Loucy (cell line): ENCODE measurements around the gene DPRX.

Source experiments
- H2AFZ ChIP-seq: fragments of 200-600 bp; sonication (generic); 2 replicates; pipeline ENCODE4 v1.6.0; 2016; ENCODE audit warnings: antibody characterized with exemption, mild to moderate bottlenecking, low read length, moderate library complexity
- H3F3A ChIP-seq: fragments of 200-600 bp; 2 replicates; pipeline ENCODE4 v1.6.0; 2016; ENCODE audit warnings: antibody characterized with exemption, low read depth, mild to moderate bottlenecking
- H3K27me3 ChIP-seq: fragments of 200-600 bp; sonication (generic); 2 replicates; pipeline ENCODE4 v1.6.1; 2014; ENCODE audit warnings: low read length, mild to moderate bottlenecking; ENCODE audit not compliant: insufficient read depth, poor library complexity, severe bottlenecking
- H3K36me3 ChIP-seq: fragments of 200-600 bp; sonication (generic); 2 replicates; pipeline ENCODE4 v1.6.1; 2016; ENCODE audit warnings: low read length; ENCODE audit not compliant: insufficient read depth
- H3K4me1 ChIP-seq: fragments of 200-600 bp; sonication (generic); 2 replicates; pipeline ENCODE4 v1.5.1; 2014; ENCODE audit warnings: low read length, mild to moderate bottlenecking; ENCODE audit not compliant: insufficient read depth, poor library complexity, severe bottlenecking
- H3K4me2 ChIP-seq: fragments of 200-600 bp; sonication (generic); 2 replicates; pipeline ENCODE4 v1.6.0; 2014; ENCODE audit warnings: antibody characterized with exemption, low read length, low read depth, mild to moderate bottlenecking; ENCODE audit not compliant: poor library complexity, severe bottlenecking
- H3K4me3 ChIP-seq: fragments of 200-600 bp; sonication (generic); 2 replicates; pipeline ENCODE4 v1.5.1; 2014; ENCODE audit warnings: low read length, mild to moderate bottlenecking, mixed read lengths; ENCODE audit not compliant: poor library complexity, severe bottlenecking
- H3K79me2 ChIP-seq: fragments of 200-600 bp; sonication (generic); 2 replicates; pipeline ENCODE4 v1.6.1; 2014; ENCODE audit warnings: low read length; ENCODE audit not compliant: insufficient read depth
- H3K9ac ChIP-seq: fragments of 200-600 bp; sonication (generic); 2 replicates; pipeline ENCODE4 v1.6.0; 2014; ENCODE audit warnings: mild to moderate bottlenecking, low read depth, low read length, moderate library complexity; ENCODE audit not compliant: poor library complexity, severe bottlenecking
- H3K9me2 ChIP-seq: fragments of 200-600 bp; sonication (generic); replicated peaks from 2 replicates; pipeline ENCODE4 v1.6.1; 2016; ENCODE audit warnings: low read depth, low read length, mixed read lengths
- H3K9me3 ChIP-seq: fragments of 200-600 bp; sonication (generic); 2 replicates; pipeline ENCODE4 v1.6.1; 2014; ENCODE audit warnings: mild to moderate bottlenecking, antibody characterized with exemption, low read length, low read depth; ENCODE audit not compliant: insufficient read depth
- H4K20me1 ChIP-seq: fragments of 200-600 bp; sonication (generic); 2 replicates; pipeline ENCODE4 v1.6.0; 2014; ENCODE audit warnings: antibody characterized with exemption, low read length, mild to moderate bottlenecking; ENCODE audit not compliant: insufficient read depth, poor library complexity, severe bottlenecking
- CTCF ChIP-seq: fragments of 200-600 bp; sonication (generic); conservative IDR thresholded peaks from 2 replicates; pipeline ENCODE4 v1.5.1; 2014; ENCODE audit warnings: mild to moderate bottlenecking, antibody characterized with exemption, low read length
- EZH2phosphoT487 ChIP-seq: fragments of 200-600 bp; IDR thresholded peaks from 2 replicates; pipeline ENCODE4 v1.6.1; 2018; ENCODE audit warnings: antibody characterized with exemption, mild to moderate bottlenecking, moderate library complexity, borderline replicate concordance

Gene DPRX

GRCh38 chr19:53606031-53606430 is 25.8 kb upstream of the DPRX start:
- Histone ChIP-seq H3K36me3 (no peaks in the 10 kb centered on the region), H3K27me3 (no peaks in the 10 kb centered on the region), H3K9me2 (no peaks in the 10 kb centered on the region), H3K9me3 (peaks cover 2% of the 10 kb centered on the region; the same call in 1 of the 2 replicates), H3F3A (no peaks in the 10 kb centered on the region), H3K9ac (no peak overlapping the region), H3K4me1 (no peaks in the 10 kb centered on the region), H4K20me1 (no peaks in the 10 kb centered on the region), H3K4me3 (no peak overlapping the region), H3K4me2 (no peak overlapping the region), H3K79me2 (no peaks in the 10 kb centered on the region), H2AFZ (no peak overlapping the region)
- TF ChIP-seq EZH2phosphoT487 (no peak), CTCF (no peak)

GRCh38 chr19:53608381-53608780 is 23.4 kb upstream of the DPRX start:
- H3K4me3 ChIP-seq = no peak overlapping the region
- no peaks in the 10 kb centered on the region for H3F3A ChIP-seq
- no peaks in the 10 kb centered on the region for H3K9me2 ChIP-seq
- no peak overlapping the region for H2AFZ ChIP-seq
- no peaks in the 10 kb centered on the region for H3K4me1 ChIP-seq
- no peak overlapping the region for H3K4me2 ChIP-seq
- peaks cover 2% of the 10 kb centered on the region; the same call in 1 of the 2 replicates for H3K9me3 ChIP-seq
- no peak overlapping the region for H3K9ac ChIP-seq
- no peaks in the 10 kb centered on the region for H3K36me3 ChIP-seq
- H3K79me2 ChIP-seq = no peaks in the 10 kb centered on the region
- H3K27me3 ChIP-seq = no peaks in the 10 kb centered on the region
- no peaks in the 10 kb centered on the region for H4K20me1 ChIP-seq
- no peak for TF ChIP-seq EZH2phosphoT487

GRCh38 chr19:53612762-53613526 is 18.9 kb upstream of the DPRX start:
- Histone ChIP-seq H3K9me2 (no peaks in the 10 kb centered on the region), H3K9ac (no peak overlapping the region), H3F3A (no peaks in the 10 kb centered on the region), H3K4me1 (no peaks in the 10 kb centered on the region), H3K27me3 (no peaks in the 10 kb centered on the region), H2AFZ (no peak overlapping the region), H3K9me3 (no peaks in the 10 kb centered on the region; the same call in 1 of the 2 replicates), H4K20me1 (no peaks in the 10 kb centered on the region), H3K4me3 (no peak overlapping the region), H3K36me3 (no peaks in the 10 kb centered on the region), H3K79me2 (no peaks in the 10 kb centered on the region), H3K4me2 (no peak overlapping the region)
- TF ChIP-seq CTCF (no peak), EZH2phosphoT487 (no peak)
